ENCODE measurements around the gene CCNA1.

CCNA1 gene

DNA sequence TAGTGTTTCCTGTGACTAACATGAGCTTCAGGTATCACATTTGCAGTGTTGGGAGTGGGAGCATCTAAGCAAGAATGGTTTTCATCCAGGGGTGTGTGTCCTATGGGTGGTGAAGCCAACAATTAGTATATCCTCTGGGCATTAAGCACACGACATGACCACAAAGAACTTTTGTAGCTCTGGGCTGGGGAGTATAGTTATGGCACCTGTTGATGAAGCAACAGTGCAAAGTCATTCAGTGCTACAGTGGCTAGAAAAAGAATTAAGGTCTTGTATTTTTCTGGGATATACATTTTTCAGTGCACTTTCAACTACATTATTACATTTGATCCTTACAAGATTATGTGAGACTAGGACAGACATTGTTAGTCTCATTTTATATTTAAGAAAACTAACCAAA is 21.8 kb downstream of the CCNA1 start:
- no peak for DNase-seq

GRCh38 chr13:36454987-36455386 is 22.7 kb downstream of the CCNA1 start:
- no peak for DNase-seq

GRCh38 chr13:36456577-36456976 is 24.3 kb downstream of the CCNA1 start:
- DNase-seq, result no peak

DNA sequence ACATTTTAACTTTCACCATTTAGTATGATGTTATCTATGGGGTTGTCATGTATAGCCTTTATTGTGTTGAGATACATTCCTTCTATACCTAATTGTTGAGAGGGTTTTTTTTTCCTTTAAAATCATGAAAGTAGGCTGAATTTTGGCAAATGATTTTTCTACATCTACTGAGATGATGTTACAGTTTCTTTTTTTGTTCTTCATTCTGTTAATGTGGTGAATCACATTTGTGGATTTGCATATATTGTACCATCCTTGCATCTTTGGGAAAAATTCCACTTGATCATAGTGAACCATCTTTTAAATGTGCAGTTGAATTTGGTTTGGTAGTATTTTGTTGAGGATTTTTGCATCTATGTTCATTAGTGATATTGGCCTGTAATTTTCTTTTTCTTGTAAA is 29.2 kb downstream of the CCNA1 start:
- no peak for DNase-seq

- DNase-seq, result no peak
These were observed 43.2 kb downstream of the CCNA1 start for GRCh38 chr13:36475468-36475867.

GRCh38 chr13:36476661-36477060 is 44.4 kb downstream of the CCNA1 start:
- no peak for DNase-seq

DNA sequence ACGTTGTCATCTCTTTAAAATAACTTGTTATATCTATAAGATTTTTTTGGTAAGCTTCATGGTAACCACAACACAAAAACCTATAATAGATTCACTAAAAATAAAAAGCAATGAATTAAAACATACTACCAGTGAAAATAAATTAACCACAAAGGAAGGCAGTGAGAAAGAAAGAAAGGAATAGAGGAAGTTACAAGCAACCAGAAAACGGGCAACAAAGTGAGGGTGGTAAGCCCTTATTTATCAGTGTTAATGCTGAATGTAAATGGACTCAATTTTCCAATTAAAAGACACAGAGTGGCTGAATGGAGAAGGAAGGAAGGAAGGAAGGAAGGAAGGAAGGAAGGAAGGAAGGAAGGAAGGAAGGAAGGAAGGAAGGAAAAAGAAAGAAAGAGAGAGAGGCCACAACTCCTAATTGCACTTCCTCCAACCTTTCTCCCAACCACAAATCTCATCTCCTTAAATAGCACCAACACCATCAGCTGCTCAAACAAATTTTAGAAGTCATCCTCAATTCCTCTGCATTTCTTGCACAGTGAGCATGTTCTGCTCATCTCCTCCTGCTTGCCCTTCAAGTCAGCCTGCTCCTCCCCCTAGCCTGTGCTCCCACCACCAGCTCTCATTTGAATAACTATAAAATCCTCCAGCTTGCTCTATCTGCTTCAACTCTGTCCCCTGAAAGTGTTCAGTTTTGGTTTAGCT is 48.6 kb downstream of the CCNA1 start:
- DNase-seq, result no peak

DNA sequence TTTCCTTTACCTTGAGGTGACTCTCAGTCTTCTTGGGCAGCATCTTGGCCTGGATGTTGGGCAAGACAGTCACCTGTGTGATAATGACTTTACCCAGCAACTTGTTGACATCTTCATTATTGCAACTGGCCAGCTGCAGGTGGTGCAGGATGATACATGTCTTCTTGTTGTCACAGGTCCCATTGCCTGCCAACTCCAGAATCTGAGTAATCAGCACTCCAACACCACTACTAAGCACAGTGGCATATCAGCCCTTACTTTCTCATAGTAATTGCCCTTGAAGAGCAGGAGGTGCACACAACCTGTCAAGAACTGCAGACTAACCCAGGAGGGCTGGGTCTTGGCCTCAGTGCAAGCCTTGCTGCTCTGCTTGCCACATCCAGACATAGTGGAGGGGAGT is 57.8 kb downstream of the CCNA1 start:
- no peak for DNase-seq
